Caki2 (cell line): Measurements from ENCODE around the gene ZBTB37. TPM values are rescaled to one million over a fixed set of nuclear protein-coding genes. Genes with fewer than 3 reads are reported as not detected.
A peak's percentile ranks its signal among the peaks of the same experiment; 100 is the strongest.
"Not testable (repeated sequence)": the region's sequence is repeated elsewhere in the genome, so short reads cannot be mapped to it uniquely, and the experiment has no call there.

Experiments used
- DNase-seq: peaks from one replicate; pipeline ENCODE4 v3.0.0-alpha.2; 2015; ENCODE audit warnings: low read depth
- in situ Hi-C: cut with HindIII; loops from 2 replicates; pipeline ENCODE4 v1.10.0; 2016; ENCODE audit warnings: low sequenced_read_pairs, low pct_unique_long_range_greater_than_20kb, mixed read lengths
- total RNA-seq: library from RNA; depleted of rRNA; stranded (reverse); fragments of >200 nt; shearing (Covaris generic); gene quantifications from 2 replicates; pipeline ENCODE4 v1.2.3, GENCODE V29; 2014; ENCODE audit warnings: low replicate concordance

The ZBTB37 gene
- total RNA-seq, 1 experiment from 2014 or later, result 0.64 TPM

GRCh38 chr1:173863224-173864161 is 4.7 kb upstream of the ZBTB37 start:
- DNase-seq, result no peak
- in situ Hi-C loops, result no loop called here

- DNase-seq, result no peak
- in situ Hi-C loops, result no loop called here
These were observed 3.9 kb upstream of the ZBTB37 start for GRCh38 chr1:173864179-173864867.

GRCh38 chr1:173865468-173866164 is 2.6 kb upstream of the ZBTB37 start:
- in situ Hi-C loops, result no loop called here
- no peak for DNase-seq

GRCh38 chr1:173866413-173867115 is 1.6 kb upstream of the ZBTB37 start:
- no peak for DNase-seq
- in situ Hi-C loops, result no loop called here

- in situ Hi-C loops, result no loop called here
- no peak for DNase-seq
These were observed 933 bp upstream of the ZBTB37 start for GRCh38 chr1:173867141-173867752.

- in situ Hi-C loops, result no loop called here
These were observed 371 bp upstream of the ZBTB37 start, which contains the start of gene GAS5 for GRCh38 chr1:173867753-173868265. Gene GAS5 (minus strand): TSS chr1:173867989.

GRCh38 chr1:173869021-173869359 is 810 bp downstream of the ZBTB37 start:
- in situ Hi-C loops, result no loop called here
- no peak for DNase-seq

More at GRCh38 chr1:173867753-173868265, 371 bp upstream of the ZBTB37 start, which contains the start of gene GAS5:
- DNase-seq, result peak; percentile 98

- in situ Hi-C loops, result no loop called here
- DNase-seq, result no peak
These were observed 2.3 kb downstream of the ZBTB37 start for GRCh38 chr1:173870252-173871075.

GRCh38 chr1:173871091-173871490 is 2.9 kb downstream of the ZBTB37 start:
- in situ Hi-C loops, result no loop called here
- no peak for DNase-seq

- no peak for DNase-seq
- in situ Hi-C loops, result no loop called here
These were observed 3.3 kb downstream of the ZBTB37 start for GRCh38 chr1:173871500-173871899.

GRCh38 chr1:173876732-173877131 is 8.6 kb downstream of the ZBTB37 start:
- in situ Hi-C loops, result no loop called here
- no peak for DNase-seq

- DNase-seq, result no peak
- in situ Hi-C loops, result no loop called here
These were observed 10.1 kb downstream of the ZBTB37 start for GRCh38 chr1:173878251-173878650.

- DNase-seq, in situ Hi-C loops: not testable (repeated sequence)
These were observed 12.9 kb downstream of the ZBTB37 start for GRCh38 chr1:173881117-173881516.

GRCh38 chr1:173884701-173885100 is 16.5 kb downstream of the ZBTB37 start:
- no peak for DNase-seq
- in situ Hi-C loops, result no loop called here

- in situ Hi-C loops, result no loop called here
- DNase-seq, result no peak
These were observed 18.8 kb downstream of the ZBTB37 start for GRCh38 chr1:173886746-173887611.

- in situ Hi-C loops, result no loop called here
- no peak for DNase-seq
These were observed 19.4 kb downstream of the ZBTB37 start for GRCh38 chr1:173887627-173888026.
